HG03575 (cell line): ENCODE measurements around the gene CTBP1.
"Not testable (repeated sequence)": the region's sequence is repeated elsewhere in the genome, so short reads cannot be mapped to it uniquely, and the experiment has no call there.

Experiments
- ATAC-seq: cut with Tn5 transposase; IDR thresholded peaks from one replicate; pipeline ENCODE4 v1.9.1; 2021; ENCODE audit not compliant: unreplicated experiment, insufficient number of reproducible peaks, low FRiP score; ENCODE audit errors: extremely low read depth

CTBP1 gene

DNA sequence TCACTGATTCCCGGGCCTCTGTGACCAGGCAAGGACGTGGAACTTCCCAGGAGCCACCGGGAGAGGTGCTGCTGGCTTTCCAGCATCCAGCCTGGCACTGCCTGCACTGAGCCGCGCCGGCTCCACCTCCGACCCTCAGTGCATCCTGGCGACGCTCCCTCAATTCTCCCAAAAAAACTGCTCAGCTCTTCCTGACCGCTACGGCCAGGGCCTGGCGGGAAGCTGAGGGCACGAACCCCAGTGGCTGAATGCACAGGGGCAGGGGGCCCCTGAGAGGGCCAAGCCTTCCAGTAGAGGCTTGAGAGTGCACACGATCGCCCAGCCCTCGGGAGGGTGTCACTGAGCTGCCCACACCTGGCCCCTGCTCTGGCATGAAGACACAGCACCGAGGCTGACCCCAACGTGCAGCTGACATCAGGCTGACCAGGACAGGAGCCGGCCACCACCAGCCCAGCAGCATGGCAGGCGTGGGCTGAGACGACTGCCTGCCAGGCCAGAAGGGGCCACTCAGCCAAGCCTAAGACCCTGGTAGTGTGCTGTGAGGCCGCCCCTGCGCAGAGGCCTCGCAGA is 6.9 kb downstream of the CTBP1 start:
- no peak for ATAC-seq

DNA sequence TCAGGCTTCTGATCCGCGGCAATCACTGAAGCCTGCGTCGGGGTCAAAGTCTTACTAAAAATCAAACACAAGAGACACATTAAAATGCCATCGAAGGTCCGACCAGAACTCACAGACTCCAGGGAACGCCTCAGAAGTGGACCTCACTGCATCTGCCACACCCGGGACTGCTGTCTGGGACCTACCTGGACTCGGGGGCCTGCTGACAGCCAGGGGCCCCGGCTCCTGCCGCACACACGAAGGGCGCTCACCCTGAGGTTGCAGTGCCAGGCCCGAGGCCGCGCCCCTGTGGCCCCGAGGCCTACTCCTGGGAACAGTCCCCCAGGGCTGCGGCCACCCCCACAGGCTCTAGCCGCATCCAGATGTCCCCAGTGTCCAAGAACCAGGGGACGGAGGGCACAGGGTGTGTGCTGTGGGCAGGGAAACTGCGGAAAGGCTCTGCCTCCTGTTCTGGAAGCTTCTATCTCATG is 7.4 kb downstream of the CTBP1 start:
- no peak for ATAC-seq

DNA sequence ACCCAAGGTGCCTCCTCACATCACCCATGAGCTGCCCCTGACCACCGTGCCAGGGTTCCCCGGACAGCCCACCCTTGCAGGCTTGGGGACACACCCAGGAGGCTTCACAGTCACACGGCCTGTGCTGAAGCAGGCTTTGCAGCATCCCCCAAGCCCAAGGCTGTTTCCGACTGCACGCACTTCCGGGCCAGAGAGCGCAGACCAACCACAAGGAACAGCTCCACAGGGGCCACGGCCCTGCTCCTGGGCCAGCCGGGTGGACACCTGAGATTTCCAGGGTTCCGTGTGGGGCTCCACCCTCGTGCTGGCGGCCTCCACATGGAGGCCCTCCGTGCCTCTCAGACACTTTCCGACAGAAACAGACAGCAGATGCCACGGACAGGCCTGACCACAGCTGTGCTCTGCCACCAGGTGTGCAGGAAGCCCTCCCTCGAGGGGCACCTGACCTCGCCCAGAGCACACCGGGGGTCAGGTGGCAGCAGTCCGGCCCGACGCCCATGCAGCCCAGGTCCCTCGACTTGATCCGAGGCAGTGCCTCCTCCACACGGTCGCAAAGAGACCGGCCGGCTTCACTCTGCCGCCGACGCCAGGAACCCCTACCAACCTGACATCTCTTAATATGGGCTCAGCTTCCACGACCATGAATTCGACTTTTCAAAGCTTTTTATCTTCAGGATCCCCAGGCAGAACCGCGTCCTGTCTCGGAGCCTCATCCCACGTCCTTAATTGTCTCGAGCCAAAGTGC is 8.0 kb downstream of the CTBP1 start:
- no peak for ATAC-seq

DNA sequence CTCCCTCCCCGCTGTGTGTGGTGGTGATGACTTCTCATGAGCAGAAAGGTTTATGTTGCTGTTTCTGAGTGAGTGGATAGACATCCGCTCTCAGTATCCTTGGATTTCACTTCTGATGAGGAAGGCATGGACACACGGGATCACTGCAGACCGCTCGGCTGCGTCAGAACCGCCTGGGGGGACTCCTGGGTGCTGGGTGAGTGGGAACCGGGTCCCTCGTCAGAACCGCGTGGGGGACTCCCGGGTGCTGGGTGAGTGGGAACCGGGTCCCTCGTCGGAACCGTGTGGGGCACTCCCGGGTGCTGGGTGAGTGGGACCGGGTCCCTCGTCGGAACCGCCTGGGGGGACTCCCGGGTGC is 9.0 kb downstream of the CTBP1 start:
- no peak for ATAC-seq

DNA sequence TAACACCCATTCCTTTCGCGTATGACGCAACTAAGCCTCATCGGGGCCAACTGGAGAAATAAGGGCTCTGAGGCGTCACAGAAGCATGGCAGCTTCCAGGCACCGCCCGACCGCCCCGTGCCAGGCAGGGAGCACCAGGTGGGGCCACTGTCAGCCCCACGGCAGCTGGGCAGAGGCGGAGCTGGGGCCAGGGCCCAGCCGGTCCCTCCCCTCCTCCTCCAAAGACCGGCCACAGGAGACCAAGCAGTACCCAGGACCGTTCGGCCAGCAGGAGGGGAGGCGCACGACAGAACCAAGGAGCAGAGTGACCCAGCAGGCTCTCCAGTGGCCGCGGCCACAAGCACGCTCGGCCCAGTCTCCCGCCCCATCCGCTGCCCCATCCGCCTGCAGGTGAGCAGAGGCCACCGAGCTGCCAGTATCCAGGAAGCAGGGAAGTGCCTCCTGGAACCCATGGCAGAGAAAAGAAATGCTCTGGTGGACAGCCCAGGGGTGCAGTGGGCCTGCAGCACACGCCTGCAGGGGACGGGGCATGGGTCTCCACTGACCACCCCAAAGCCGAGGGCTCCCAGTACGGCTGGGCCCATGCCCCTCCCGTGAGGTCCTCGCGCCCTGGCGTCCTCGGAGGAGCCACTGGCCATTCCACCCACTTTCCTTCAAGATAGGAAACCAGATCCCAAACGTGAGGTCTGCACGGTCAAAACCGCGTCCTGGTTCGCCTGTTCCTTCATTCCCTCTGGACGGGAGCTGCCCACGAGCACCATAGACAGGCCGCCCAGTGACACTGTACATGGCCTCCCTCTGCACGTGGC is 9.6 kb downstream of the CTBP1 start:
- no peak for ATAC-seq

DNA sequence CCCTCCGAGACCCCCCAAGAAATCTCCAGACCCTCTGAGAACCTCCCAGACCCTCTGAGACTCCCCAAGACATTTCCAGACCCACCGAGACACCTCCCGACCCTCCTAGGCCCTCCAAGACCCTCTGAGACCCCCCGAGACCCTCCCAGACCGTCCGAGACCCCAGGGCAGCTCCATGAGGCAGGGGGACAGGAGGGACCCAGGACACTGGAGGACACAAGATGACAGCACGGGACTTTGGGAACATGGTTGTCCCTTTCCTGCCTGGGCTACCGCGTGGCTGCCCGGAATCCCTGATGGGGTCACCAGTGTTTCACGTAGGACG is 10.3 kb downstream of the CTBP1 start:
- no peak for ATAC-seq

DNA sequence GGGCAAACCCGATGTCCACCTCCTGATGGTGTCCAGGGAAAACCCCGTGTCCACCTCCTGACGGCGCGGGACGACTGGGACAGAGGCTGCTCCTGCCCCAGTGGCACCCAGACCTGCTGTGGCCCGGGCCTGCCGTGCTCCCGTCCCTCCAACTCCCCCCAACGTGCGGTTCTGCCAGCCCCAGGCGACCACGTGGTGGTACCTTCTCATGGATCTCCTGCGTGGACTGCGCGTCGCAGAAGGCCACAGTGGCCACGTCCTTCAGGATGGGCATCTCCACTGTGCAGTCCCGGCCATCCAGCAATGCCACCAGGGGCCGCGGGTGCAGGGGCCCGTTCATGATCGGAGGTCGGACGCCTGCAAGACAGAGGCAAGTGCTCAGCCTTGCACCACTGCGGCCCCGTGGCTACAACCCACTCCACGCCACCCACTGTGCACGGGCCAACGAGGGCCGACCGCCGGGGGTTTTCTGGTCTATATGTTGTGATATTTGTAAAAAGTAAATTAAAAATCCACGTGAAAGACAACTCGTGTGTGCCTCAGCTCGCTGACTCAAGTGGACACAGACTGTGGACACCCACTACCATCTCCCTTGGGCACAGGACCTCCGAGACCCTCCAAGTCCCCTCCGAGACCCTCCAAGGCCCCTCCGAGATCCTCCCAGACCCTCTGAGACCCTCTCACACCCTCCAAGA is 10.8 kb downstream of the CTBP1 start:
- no peak for ATAC-seq

DNA sequence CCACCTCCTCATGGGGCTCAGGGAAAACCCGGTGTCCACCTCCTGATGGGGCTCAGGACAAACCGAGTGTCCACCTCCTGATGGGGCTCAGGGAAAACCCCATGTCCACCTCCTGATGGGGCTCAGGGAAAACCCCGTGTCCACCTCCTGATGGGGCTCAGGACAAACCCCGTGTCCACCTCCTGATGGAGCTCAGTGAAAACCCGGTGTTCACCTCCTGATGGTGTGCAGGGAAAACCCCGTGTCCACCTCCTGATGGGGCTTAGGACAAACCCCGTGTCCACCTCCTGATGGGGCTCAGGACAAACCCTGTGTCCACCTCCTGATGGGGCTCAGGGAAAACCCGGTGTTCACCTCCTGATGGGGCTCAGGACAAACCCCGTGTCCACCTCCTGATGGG is 11.7 kb downstream of the CTBP1 start:
- ATAC-seq = not testable (repeated sequence)

DNA sequence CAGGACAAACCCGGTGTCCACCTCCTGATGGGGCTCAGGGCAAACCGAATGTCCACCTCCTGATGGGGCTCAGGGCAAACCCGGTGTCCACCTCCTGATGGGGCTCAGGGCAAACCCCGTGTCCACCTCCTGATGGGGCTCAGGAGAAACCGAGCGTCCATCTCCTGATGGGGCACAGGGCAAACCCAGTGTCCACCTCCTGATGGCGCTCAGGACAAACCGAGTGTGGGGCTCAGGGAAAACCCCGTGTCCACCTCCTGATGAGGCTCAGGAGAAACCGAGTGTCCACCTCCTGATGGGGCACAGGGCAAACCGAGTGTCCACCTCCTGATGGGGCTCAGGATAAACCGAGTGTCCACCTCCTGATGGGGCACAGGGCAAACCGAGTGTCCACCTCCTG is 12.1 kb downstream of the CTBP1 start:
- not testable (repeated sequence) for ATAC-seq

DNA sequence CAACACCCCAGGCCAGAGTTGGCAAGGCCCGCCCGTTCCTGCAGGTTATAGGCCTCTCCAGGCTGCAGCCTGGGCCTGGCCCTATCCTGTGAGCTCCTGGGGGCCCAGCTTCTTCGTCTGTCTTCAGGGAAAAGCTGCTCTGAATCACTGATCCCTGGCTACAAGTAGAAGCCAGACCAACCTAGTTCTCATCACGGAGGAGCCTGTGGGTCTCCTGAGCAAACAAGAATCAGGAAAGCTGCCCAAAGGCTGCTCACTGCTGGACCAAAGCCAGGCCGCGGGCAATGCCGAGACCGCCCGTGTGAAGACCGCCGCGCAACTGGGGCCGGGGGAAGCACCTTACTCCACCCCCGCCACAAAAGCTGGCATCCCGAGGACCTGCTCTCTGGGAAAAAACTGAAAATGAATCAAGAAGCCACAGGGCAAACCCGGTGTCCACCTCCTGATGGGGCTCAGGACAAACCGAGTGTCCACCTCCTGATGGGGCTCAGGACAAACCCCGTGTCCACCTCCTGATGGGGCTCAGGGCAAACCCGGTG is 12.8 kb downstream of the CTBP1 start:
- ATAC-seq = no peak

DNA sequence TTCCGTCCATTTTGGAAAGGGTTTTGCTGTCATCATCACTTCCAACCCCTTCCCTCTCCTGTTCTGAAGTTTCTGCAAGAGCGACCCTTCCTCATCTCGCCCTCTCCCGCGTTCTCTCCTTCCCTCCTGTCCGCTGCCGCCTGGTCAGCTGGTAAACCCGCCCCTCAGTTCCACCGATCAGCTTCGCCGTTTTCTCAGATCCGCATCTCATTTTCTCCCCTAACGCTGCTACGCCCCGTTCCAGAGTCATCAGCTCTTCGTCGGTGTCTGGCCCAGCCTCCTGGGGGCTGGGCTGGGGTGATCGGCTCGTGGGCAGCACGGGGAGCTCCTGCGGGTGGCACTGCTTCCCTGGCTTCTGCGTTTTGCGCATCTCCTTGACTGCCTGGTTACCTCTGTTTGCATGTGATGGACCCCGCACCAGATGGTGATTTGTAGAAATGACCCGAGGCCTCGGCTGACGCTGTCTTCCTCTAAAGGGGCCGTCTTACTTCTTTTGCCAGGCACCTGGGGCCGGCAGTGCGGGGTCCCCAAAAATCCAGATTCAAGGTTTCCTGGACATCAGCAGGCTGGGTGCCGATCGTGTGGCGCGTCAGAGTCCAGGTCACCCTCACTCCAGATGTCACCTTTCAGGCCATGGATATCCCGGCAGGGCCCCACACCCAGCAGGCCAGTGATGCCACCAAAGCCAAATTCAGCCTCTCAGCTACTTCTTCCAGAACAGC is 13.4 kb downstream of the CTBP1 start:
- no peak for ATAC-seq

DNA sequence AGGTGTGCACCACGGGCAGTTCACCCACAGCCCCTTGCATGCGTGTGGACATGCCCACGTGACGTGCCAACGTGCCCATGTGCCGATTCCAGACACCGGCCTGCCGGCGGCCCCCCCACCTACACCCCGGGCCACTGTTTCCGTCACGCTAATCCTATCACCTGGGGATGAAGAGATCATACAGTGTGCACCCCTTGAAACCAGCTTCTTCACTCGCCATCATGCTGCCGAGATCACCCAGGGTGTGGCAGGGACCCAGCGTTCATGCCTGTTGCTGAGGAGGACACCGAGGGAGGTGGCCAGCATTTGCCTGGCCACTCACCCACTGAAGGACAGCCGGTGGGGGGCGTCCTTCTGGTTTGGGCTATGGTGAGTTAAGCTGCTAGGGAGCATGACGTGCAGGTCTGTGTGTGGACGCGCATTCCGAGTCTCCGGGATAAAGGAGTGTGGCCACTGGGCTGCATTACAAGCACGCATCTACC is 14.1 kb downstream of the CTBP1 start:
- no peak for ATAC-seq

DNA sequence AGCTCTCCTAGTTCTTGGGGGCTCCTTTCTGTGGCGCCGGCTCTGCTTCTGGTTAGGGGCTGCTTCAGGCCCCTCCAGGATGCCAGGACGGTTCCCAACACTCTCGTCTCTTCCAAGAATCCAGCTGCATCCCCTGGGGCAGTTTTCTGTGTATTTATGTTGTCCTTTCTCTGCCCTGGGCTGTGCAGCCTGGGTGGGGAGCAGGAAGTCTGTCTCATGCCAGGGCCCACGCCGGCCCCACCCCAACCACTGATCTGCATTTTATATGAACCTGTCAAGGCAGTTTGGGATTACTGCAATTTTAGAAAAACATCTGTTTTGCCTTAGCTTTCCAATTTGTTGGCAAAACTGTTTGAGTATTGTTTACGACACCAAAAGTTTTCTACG is 14.6 kb downstream of the CTBP1 start:
- ATAC-seq = no peak

DNA sequence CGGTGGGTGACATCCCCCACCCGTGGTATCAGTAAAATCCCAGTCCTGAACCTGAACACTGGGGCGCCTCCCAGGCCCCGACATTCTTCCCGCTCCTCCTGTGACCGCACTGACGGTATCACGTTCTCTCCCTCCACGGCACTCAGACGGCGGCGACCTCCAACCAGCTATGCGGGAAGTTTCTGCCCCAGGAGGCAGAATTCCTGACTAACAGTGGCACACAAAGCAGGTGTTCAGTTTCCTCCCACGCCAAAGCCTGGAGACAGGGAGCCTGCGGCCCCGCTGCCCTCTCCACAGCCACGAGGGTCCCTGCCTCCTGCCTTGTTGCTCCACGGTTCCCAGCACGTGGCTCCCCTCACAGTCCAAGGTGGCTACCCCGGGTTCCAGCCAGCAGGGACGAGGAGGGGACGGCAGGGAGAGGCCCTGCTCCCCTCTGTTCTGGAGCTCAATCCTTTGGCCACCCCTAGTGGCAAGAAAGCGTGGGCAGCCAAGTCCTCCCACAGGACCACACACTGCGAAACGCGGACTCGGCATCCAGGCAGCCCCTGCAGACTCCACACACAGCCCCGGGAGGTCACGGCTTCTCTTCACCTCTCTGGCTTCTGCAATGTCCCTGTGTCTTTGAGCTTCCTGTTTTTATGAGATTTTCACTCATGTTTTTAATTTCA is 15.2 kb downstream of the CTBP1 start:
- ATAC-seq = no peak

DNA sequence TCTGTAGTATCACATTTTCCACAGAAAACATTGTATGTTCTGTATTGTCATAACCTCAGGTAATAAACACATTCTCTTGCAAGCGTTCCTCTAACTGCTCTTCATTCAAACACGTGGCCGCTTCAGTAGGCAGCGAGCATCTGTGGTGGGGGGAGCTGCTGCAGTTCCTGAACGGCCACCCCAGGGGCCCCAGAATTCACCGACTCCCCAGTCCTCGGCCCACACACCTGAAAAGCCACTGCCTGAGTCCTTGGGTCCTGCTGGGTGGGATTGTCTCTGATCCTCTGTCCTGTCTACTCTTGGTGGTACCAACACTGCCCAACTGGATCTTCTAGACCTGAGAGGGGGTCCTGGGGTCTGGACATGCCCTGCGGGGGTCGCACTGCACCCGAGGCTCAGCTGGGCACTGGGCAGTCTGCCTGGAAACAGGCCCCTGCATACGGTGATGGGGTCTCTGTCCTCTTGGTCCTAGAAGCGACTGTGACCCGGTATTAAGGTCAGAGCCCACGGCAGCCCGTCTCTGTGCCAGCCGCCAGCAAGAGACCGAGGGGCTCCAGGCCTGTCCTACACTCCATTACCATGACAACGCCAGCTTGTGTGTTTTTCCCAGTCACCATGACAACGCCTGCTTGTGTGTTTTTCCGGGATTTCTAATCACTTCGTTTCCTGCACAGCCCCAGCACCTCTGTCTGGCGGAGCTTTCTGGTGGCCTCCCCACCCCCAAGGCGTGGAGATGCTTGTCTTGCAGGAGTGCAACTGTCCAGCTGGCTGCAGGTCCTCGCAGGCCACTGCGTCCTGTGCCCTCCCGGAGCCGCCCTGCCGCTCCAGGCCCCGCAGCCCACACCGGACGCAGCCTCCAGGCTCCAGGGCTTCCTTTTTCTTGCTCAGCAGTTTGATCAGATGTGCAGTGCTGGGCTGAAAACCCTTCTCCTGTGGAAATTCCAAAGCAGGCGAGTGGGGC is 16.0 kb downstream of the CTBP1 start:
- no peak for ATAC-seq

DNA sequence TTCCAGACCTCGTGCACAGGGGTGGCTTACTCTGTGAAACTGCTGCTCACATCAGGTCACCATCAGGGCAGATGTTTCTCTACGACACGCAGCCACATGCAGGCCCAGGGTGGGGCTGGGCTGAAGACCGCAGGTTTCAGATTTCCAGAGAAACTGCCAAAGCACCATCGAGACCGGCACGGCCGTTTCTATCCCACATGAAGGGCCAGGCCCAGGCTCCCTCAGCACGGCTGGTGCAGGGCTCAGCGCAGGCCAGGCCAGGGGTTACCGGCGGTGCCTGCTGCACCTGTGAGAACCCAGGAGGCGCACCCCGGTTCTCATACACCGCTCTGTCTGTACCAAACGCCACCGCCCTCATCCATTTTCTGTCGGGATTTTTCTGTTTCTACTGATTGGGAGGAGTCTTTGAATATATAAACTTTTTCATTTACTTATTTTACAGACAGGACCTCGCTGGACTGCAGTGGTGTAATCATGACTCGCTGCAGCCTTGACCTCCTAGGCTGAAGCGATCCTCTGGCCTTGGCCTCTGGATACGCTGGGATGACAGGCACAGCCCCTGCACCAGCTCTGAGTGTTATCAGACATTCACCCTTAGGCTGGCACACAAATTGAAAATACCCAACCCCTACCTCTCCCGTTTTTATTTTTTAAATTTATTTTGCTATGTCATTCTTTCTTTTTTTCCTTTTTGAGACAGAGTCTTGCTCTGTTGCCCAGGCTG is 17.1 kb downstream of the CTBP1 start:
- no peak for ATAC-seq
